H9 (cell line): ENCODE data around the gene LRIF1. TPM values are rescaled to one million over a fixed set of nuclear protein-coding genes. Genes with fewer than 3 reads are reported as not detected.

Source experiments
- DNase-seq: peaks from one replicate; pipeline ENCODE4 v3.0.0-alpha.2; 2017
- H2AFZ ChIP-seq: one replicate; pipeline ENCODE4 v1.6.1; 2013; ENCODE audit warnings: mild to moderate bottlenecking, low read length, control low read depth, moderate library complexity
- H2AK5ac ChIP-seq: 2 replicates; pipeline ENCODE4 v1.6.1; 2013; ENCODE audit warnings: low read length, control low read depth, mixed read lengths; ENCODE audit not compliant: insufficient read length
- H2BK120ac ChIP-seq: one replicate; pipeline ENCODE4 v1.6.1; 2013; ENCODE audit warnings: low read depth, mild to moderate bottlenecking, low read length, control low read depth, inconsistent platforms; ENCODE audit not compliant: poor library complexity, severe bottlenecking
- H2BK12ac ChIP-seq: 2 replicates; pipeline ENCODE4 v1.6.1; 2013; ENCODE audit warnings: low read length, control low read depth, mixed read lengths, low read depth; ENCODE audit not compliant: insufficient read length
- H2BK15ac ChIP-seq: 2 replicates; pipeline ENCODE4 v1.6.1; 2013; ENCODE audit warnings: low read depth, low read length, control low read depth
- H2BK20ac ChIP-seq: one replicate; pipeline ENCODE4 v1.6.1; 2013; ENCODE audit warnings: low read depth, mild to moderate bottlenecking, low read length, control low read depth, inconsistent platforms; ENCODE audit not compliant: poor library complexity, severe bottlenecking
- H2BK5ac ChIP-seq: 2 replicates; pipeline ENCODE4 v1.6.1; 2013; ENCODE audit warnings: low read length, control low read depth, mixed read lengths; ENCODE audit not compliant: insufficient read length
- H3K14ac ChIP-seq: 2 replicates; pipeline ENCODE4 v1.6.1; 2013; ENCODE audit warnings: low read length, control low read depth; ENCODE audit not compliant: insufficient read depth
- H3K18ac ChIP-seq: 2 replicates; pipeline ENCODE4 v1.6.1; 2013; ENCODE audit warnings: low read depth, mild to moderate bottlenecking, mixed read lengths, low read length, control low read depth; ENCODE audit not compliant: insufficient read length
- H3K23ac ChIP-seq: 2 replicates; pipeline ENCODE4 v1.6.1; 2013; ENCODE audit warnings: low read length, control low read depth, mixed read lengths, low read depth; ENCODE audit not compliant: insufficient read length
- H3K23me2 ChIP-seq: 2 replicates; pipeline ENCODE4 v1.6.1; 2013; ENCODE audit warnings: low read depth, mild to moderate bottlenecking, mixed read lengths, low read length, control low read depth; ENCODE audit not compliant: insufficient read length, poor library complexity, severe bottlenecking
- H3K27ac ChIP-seq: 2 replicates; pipeline ENCODE4 v1.5.1; 2013; ENCODE audit warnings: low read length, control low read depth, mixed read lengths, low read depth; ENCODE audit not compliant: insufficient read length
- H3K27me3 ChIP-seq: 2 replicates; pipeline ENCODE4 v1.6.1; 2013; ENCODE audit warnings: low read length, control low read depth, inconsistent platforms; ENCODE audit not compliant: insufficient read depth
- H3K4ac ChIP-seq: 2 replicates; pipeline ENCODE4 v1.6.1; 2013; ENCODE audit warnings: low read depth, mild to moderate bottlenecking, control low read depth, inconsistent platforms, low read length, moderate library complexity
- H3K4me1 ChIP-seq: 2 replicates; pipeline ENCODE4 v1.6.1; 2013; ENCODE audit warnings: low read length, control low read depth, inconsistent platforms; ENCODE audit not compliant: insufficient read depth
- H3K4me2 ChIP-seq: 2 replicates; pipeline ENCODE4 v1.6.1; 2013; ENCODE audit warnings: low read length, control low read depth, mixed read lengths; ENCODE audit not compliant: insufficient read length, insufficient read depth
- H3K56ac ChIP-seq: 2 replicates; pipeline ENCODE4 v1.6.1; 2013; ENCODE audit warnings: low read depth, mild to moderate bottlenecking, mixed read lengths, low read length, control low read depth; ENCODE audit not compliant: insufficient read length
- H3K79me1 ChIP-seq: 2 replicates; pipeline ENCODE4 v1.6.1; 2013; ENCODE audit warnings: low read depth, mild to moderate bottlenecking, moderate library complexity, low read length, control low read depth, inconsistent platforms; ENCODE audit not compliant: insufficient read depth, poor library complexity, severe bottlenecking
- H3K79me2 ChIP-seq: 2 replicates; pipeline ENCODE4 v1.6.1; 2013; ENCODE audit warnings: low read length, control low read depth, inconsistent platforms; ENCODE audit not compliant: insufficient read depth
- H3K9ac ChIP-seq: 2 replicates; pipeline ENCODE4 v1.6.1; 2013; ENCODE audit warnings: low read length, control low read depth, mixed read lengths; ENCODE audit not compliant: insufficient read length; ENCODE audit errors: extremely low read depth
- H3K9me3 ChIP-seq: one replicate; pipeline ENCODE4 v1.6.1; 2013; ENCODE audit warnings: low read depth, low read length, inconsistent platforms; ENCODE audit not compliant: control insufficient read depth
- H3T11ph ChIP-seq: one replicate; pipeline ENCODE4 v1.6.1; 2013; ENCODE audit warnings: mild to moderate bottlenecking, low read length, control low read depth, inconsistent platforms
- H4K20me1 ChIP-seq: one replicate; pipeline ENCODE4 v1.6.1; 2013; ENCODE audit not compliant: control insufficient read depth, insufficient read length, insufficient read depth
- H4K5ac ChIP-seq: 2 replicates; pipeline ENCODE4 v1.6.1; 2013; ENCODE audit warnings: low read depth, mild to moderate bottlenecking, mixed read lengths, low read length, control low read depth; ENCODE audit not compliant: insufficient read length
- H4K8ac ChIP-seq: replicated peaks from 2 replicates; pipeline ENCODE4 v1.6.1; 2013; ENCODE audit warnings: low read length, control low read depth, mixed read lengths, low read depth; ENCODE audit not compliant: insufficient read length
- H4K91ac ChIP-seq: 2 replicates; pipeline ENCODE4 v1.6.1; 2013; ENCODE audit warnings: low read depth, mild to moderate bottlenecking, moderate library complexity, mixed read lengths, low read length, control low read depth; ENCODE audit not compliant: insufficient read length
- H3K27ac Mint-ChIP-seq, 3 experiments: 2 replicates in 2 of 3; 3 replicates in 1 of 3; pipeline ENCODE4 v1.8.0; 2020 to 2021; ENCODE audit warnings: mixed read lengths in 3 of 3, mild to moderate bottlenecking in 1 of 3, moderate library complexity in 1 of 3
- H3K27me3 Mint-ChIP-seq: 2 replicates; pipeline ENCODE4 v1.8.0; 2021; ENCODE audit warnings: low read depth, mild to moderate bottlenecking, moderate library complexity, mixed read lengths
- H3K36me3 Mint-ChIP-seq, 3 experiments: 2 replicates in 2 of 3; 3 replicates in 1 of 3; pipeline ENCODE4 v1.8.0; 2020 to 2021; ENCODE audit warnings: low read depth in 3 of 3, mixed read lengths in 3 of 3; ENCODE audit not compliant: insufficient read depth in 1 of 3
- H3K4me1 Mint-ChIP-seq, 2 experiments: 2 replicates each; pipeline ENCODE4 v1.8.0; 2020; ENCODE audit warnings: mixed read lengths in 2 of 2
- H3K4me3 Mint-ChIP-seq, 2 experiments: 2 replicates in 1 of 2; 3 replicates in 1 of 2; pipeline ENCODE4 v1.8.0; 2020 to 2021; ENCODE audit warnings: mild to moderate bottlenecking in 2 of 2, mixed read lengths in 2 of 2, moderate library complexity in 1 of 2
- H3K9me3 Mint-ChIP-seq, 2 experiments: 2 replicates in 1 of 2; 3 replicates in 1 of 2; pipeline ENCODE4 v1.8.0; 2020; ENCODE audit warnings: mild to moderate bottlenecking in 2 of 2, mixed read lengths in 2 of 2, moderate library complexity in 1 of 2
- CTCF ChIP-seq: fragments of 200-600 bp; sonication (generic); conservative IDR thresholded peaks from 3 replicates; pipeline ENCODE4 v1.8.0; 2021; ENCODE audit warnings: antibody characterized with exemption, mild to moderate bottlenecking
- WGBS: extraction: QIAGEN DNeasy Blood & Tissue Kit; methylation state at CpG from one replicate; pipeline ENCODE4 v1.1.7; 2013; ENCODE audit warnings: missing lambda C conversion rate, low lambda C conversion rate, mixed read lengths; ENCODE audit not compliant: insufficient read length; ENCODE audit errors: extremely low coverage; 5-methylcytosine and 5-hydroxymethylcytosine counted together
- total RNA-seq: library from RNA; stranded (reverse); gene quantifications from 2 replicates; pipeline ENCODE4 v1.2.1, GENCODE V29; 2021

Gene LRIF1
- total RNA-seq, 1 experiment from 2014 or later = 13.6 TPM

- no peak overlapping the region for H2AFZ ChIP-seq
- Mint-ChIP-seq H3K9me3 (peaks cover 7 to 11% of the 10 kb centered on the region in 2 experiments; a peak in 3 of 5 replicates), H3K4me3 (no peak overlapping the region), H3K27me3 (no peaks in the 10 kb centered on the region; the same call in 1 of the 2 replicates), H3K36me3 (no peaks in the 10 kb centered on the region), H3K27ac (no peak overlapping the region), H3K4me1 (no peaks in the 10 kb centered on the region; a peak in 1 of 4 replicates)
- no peak overlapping the region for H4K8ac ChIP-seq
- no peak overlapping the region for H3K23ac ChIP-seq
- no peak overlapping the region for H4K91ac ChIP-seq
- no peak overlapping the region for H3K4ac ChIP-seq
- H4K20me1 ChIP-seq = no peaks in the 10 kb centered on the region
- no peak overlapping the region for H4K5ac ChIP-seq
- no peak overlapping the region for H3K9ac ChIP-seq
- H2BK12ac ChIP-seq = no peak overlapping the region
- no peak for DNase-seq
- H3K4me1 ChIP-seq = no peaks in the 10 kb centered on the region
- H2BK5ac ChIP-seq = no peak overlapping the region
- TF ChIP-seq CTCF = no peak
- no peak overlapping the region for H2BK20ac ChIP-seq
- no peak overlapping the region for H3K27ac ChIP-seq
- WGBS = no CpG with 5 or more reads among the region's 2 CpGs
- H3K18ac ChIP-seq = no peak overlapping the region
- no peaks in the 10 kb centered on the region for H3K9me3 ChIP-seq
- no peak overlapping the region for H2BK120ac ChIP-seq
- H3K4me2 ChIP-seq = no peak overlapping the region
- no peak overlapping the region for H3K56ac ChIP-seq
- H3K79me2 ChIP-seq = no peaks in the 10 kb centered on the region
- no peaks in the 10 kb centered on the region for H3K27me3 ChIP-seq
- no peak overlapping the region for H3K14ac ChIP-seq
- H3K79me1 ChIP-seq = no peaks in the 10 kb centered on the region
- no peak overlapping the region for H3T11ph ChIP-seq
- H2BK15ac ChIP-seq = no peak overlapping the region
- H3K23me2 ChIP-seq = no peaks in the 10 kb centered on the region
- no peak overlapping the region for H2AK5ac ChIP-seq
These were observed 66.0 kb downstream of the LRIF1 start for GRCh38 chr1:110897681-110898080.

Other genes starting within 250 kb of the LRIF1 start
- gene CD53, start 90.8 kb downstream of the LRIF1 start, total RNA-seq = 0.15 and 0.31 TPM in 2 replicates
- 33.6 and 34.4 TPM in 2 replicates for gene DRAM2, start 176.2 kb upstream of the LRIF1 start, total RNA-seq
- 33.0 and 33.7 TPM in 2 replicates for gene CEPT1, start 176.3 kb upstream of the LRIF1 start, total RNA-seq
- 0.11 and 0.29 TPM in 2 replicates for gene DENND2D, start 236.7 kb upstream of the LRIF1 start, total RNA-seq